GM04504 (cell line): ENCODE data around the gene CGNL1.

Experiments
- DNase-seq: peaks from one replicate; pipeline ENCODE4 v3.0.0-alpha.2; 2012; ENCODE audit warnings: low read depth

Gene CGNL1

DNA sequence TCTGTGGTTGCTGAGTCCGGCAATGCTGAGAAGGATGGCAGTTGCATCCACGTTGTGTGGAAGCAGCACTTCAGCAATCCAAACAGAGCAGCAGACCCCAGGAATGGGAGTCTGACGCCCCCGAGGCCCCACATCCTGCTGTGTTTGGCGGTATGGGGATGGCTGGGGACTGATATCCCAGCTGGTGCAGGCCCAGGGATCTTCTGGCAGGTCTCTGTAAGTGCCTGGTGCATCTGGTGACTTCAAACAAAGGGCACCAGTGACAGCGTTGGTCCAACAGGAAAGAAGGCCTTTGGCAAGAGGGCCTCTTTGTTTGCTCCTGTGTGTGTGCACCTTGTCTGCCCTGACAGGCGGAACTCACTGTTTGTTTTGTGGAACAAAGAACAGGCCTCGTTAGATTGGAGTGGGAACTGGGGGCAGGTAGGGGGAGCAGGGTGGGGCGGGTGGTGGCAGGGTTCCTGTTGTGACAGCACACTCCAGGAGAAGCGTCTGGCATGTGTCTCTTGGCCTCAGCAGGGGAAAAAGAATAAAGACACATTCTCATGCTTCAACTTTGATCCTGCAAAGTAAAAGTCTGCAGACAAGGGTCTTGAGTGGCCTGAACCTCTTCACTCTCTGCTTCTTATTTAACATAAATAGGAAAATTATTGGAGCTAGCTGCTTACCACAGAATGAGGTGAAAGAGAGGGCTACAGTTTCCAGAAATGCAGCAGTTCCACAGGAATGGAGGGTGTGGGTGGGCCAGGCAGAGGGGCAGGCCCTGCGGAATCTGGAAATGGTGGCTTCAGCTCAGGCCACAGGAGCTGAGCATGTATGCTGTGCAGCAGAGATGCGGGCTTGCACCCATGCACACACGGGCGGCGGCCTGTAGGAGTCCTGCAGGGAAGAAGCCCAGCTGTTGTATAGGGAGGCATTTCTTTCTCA is 120.9 kb downstream of the CGNL1 start:
- DNase-seq, result no peak

DNA sequence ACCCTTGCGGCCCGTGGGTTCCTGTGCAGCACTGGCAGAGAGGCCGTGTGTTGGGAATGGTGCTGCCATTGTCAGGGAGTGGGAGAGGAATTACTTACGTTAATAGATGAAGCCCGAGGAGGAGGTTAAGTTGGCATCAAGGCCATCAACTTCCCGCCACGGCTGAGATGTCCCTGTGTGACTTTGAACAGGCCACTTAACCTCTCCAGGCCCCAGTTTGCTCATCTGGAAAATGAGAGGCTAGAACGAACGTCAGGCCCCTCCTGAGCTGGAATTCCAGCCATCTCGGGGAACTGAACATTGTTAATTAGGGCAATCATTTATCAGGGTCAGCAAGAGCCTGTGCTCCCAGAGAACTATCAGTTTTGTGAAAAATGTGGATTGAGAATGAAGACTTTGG is 124.0 kb downstream of the CGNL1 start:
- no peak for DNase-seq

DNA sequence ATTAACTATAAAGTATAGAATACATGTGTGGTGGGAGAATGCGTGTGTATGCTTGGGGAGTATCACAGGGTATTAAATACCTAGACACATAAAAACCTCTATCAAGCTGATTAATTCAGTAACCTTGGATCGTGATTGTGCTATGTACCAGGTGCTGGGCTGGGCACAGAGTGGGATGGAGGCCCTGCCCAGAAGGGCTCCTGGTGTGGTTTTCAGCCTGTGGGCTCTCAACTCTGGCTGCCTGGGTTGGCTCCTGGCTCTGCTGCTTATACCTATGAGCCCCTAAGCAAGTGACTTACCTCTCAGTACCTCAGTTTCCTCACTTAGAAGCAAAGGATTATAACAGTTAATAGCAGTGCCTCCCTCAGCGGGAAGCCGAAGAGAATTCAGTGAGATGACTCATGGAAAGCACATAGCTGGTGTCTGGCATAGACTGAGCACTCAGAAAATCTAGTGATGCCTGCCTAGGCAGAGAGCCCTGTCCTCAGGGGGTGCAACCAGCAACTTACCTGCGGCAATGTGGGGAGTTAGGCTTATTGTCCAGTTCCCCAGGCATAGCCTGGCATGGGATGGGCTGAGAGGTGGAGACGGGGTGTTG is 124.8 kb downstream of the CGNL1 start:
- no peak for DNase-seq

DNA sequence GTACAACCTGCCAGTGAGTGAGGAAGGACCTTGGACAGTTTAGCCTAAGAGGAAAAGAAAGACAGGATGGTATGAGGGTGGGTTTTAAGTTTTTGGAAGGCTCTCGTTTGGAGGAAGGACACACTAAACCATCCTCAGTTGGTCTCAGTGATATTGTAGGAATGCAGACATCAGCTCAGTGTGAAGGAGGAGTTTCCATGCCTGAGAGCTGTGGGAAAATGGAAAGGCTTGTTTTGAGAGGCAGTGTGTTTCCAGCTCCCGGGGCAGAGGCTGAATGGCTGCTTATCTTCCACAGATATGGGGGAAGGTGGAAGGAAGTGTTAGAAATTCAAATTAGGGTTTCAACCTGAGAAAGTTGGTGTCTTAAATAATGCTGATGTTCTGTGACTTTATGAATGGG is 125.8 kb downstream of the CGNL1 start:
- no peak for DNase-seq

DNA sequence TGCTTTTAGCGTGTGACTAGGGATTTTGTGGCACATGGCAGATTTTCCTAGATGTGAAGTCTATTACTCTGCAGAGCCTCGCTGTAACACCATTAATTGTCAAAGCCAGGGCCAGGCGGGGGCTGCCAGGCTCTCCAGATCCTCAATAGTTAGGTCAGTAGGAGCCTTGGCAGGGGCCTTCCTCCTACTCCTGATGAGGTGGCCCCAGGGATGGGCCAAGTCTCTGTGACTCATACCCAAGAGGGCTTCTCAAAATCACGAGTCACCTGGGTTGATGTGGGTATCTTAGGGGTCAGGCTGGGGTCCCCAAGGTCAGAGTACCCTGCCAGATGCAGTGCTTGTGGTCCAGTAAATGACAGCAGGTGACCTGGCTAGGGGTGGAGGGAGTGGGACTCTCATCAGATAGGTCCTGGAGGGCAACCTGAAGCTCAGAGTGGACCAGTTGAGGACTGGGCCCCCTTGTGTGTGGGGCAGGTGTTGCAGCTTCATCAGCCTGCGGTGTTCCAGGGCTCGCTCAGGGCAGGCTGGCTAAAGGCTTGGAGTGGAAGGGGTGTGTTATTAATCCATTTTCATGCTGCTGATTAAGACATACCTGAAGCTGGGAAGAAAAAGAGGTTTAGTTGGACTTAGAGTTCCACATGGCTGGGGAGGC is 126.9 kb downstream of the CGNL1 start:
- no peak for DNase-seq

DNA sequence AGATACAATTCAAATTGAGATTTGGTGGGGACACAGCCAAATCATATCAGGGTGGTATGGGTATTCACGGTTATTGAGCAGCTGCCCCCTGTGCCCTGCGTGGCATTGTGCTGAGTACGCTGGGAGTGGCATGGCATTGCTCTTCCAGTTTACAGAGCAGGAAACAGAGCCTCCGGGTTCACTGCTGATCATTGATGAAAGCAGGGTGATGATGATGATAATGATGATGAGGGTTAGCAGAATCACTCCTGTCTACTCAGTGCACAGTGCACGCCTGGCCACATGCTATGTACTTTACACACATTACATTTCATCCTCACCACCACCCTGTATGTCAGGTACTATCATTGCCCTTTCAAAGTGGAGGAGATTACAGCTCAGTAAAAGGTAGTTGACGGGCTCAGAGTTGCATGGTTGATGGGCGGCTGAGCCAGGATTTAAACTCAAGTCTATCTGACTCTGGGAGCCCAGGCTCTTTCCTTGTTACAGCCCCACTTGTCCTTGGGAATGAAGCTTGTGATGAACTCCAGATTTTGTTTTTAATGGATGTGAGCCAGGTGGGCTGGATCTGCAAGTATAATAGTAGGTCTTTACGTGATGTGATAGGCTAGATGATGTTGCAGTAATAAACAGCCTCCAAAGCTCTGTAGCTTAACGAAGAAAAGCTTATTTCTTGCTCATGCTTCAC is 127.8 kb downstream of the CGNL1 start:
- no peak for DNase-seq

DNA sequence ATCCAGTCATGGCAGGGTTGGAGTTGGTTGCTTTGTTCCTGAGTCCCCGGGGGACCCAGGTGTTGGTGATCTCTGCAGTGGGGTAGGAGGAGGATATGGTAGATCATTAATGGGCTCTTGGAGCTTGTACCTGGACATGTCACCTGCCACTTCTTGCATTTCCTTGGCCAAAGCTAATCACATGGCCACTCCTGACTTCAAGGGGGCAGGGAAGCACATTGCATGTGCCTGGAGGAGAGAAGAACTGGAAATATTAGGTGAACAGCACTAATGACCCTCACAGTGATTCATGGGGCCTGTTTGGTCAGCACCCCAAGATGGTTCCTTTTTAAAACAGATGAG is 128.3 kb downstream of the CGNL1 start:
- no peak for DNase-seq

DNA sequence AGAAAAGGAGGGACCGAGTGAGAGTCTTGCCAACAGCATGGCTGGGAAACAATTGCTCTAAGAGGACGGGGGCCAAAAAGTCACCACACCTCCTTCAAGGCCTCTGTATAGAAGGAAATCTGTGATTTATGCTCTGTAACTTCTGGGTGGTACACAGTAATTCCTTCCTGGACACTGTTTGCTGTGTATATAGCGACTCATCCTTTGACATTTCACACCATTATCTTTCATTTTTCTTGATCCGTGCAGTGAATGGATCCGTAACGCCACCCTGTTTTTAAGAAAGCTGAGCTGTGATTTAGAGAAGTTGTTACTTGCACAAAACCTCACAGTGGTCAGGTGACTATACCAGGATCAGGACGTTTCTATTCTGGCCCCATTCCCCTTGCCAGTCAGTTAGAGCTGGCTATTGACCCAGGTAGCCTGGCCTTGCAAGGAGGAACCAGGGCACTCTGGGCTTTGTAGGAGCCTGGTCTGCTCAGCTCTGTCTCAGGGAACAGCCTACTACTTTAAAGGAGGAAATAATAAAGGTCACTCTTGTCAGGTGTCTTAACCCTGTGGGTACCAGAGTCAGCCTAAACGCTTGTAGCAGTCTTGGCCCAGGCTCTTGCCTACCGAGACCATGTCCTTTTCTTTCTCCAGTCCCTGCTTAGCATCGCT is 128.9 kb downstream of the CGNL1 start:
- no peak for DNase-seq

DNA sequence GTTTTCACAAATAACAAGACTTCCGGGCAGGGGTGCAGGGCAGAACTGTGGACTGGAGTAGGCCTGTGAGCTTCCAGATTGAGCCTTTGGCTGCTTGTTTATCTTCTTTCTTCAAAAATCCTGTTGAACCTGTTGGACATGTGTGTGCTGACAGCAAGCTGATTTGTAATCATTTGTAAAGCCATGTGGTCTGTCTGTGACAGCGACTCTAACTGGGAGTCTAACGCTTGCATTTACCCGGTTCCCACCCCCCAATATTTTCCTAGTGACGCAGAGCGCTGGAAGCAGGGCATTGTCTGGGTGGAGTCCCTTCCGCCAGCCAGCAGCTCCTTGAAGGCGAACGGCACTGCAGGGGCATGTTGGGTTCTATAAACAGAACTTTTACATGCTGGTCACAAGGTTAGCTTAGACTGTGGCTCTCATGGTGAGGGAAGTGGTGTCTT is 129.7 kb downstream of the CGNL1 start:
- peak; percentile 23 for DNase-seq

DNA sequence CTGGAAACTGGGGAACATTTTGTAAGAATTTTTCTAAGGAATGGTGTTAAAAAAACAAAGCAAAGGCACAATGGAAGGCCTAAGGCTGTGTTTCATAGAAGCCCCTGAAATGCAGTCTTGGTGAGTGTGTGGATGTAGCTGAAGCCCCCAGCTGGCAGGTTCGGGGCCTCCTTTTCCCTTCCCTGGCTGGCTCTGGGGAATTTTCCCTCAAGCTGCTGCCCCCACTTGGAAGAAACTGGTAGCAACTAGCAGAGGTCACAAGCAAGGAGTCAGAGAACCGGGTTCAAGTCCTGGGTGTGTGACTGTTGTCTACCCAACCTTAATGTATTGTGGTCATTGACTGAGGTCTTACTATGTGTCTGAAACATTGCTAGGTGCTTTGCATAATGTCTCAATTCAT is 130.1 kb downstream of the CGNL1 start:
- DNase-seq, result no peak

DNA sequence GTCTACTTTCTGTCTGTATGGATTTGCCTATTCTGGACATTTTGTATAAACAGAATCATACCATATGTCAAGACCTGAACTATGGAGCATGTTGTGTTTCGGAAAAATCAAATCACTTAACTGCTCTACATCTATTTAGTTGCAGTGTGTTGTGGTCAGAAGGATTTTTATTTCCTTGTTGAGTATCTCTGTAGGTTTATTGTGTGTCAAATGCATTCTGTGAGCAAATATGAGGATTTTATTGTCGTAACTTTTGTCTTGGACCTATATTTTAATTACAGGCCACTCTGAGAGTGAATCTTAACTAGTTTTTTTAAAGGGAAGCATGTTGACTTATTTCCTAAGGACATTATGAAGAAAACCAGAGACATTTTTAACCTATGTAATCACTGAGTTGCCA is 130.8 kb downstream of the CGNL1 start:
- no peak for DNase-seq

DNA sequence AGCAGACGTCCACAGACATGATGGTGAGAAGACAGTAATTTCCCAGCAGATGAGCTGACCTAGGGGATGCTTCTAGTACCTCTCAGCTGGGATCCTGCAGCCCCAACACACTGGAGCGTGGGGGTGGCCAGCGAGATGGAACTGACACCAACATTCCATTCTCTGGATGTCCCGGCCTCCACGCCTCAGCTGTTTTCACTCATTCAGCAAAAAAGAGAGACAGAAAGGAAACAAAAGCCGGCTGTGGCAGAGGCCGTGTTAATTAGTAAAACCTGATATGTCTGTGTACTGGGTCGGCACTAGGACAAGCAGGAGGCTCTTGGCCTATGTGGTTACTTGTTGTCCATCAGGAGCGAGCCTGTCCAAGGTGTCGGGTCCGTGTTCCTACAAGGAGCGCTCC is 132.8 kb downstream of the CGNL1 start:
- DNase-seq, result no peak

DNA sequence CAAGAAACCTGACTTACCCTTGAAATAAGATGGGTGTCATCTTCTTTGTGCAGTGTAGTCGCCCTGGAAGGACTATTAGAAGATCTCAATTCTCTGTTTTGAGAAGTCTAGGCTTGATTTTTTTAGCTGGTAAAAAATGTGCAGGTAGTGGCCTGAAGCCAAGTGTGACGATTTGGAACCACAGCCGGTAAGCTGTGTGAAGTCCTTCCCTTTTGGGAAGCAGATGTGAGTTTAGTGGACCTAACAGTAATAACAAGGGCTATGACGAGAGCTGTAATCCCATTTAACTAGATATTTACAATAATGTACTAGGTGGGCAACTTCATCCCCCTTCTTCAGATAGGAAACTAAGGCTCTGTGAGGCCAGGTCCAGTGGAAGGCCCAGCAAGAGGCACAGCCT is 133.7 kb downstream of the CGNL1 start:
- DNase-seq, result no peak

DNA sequence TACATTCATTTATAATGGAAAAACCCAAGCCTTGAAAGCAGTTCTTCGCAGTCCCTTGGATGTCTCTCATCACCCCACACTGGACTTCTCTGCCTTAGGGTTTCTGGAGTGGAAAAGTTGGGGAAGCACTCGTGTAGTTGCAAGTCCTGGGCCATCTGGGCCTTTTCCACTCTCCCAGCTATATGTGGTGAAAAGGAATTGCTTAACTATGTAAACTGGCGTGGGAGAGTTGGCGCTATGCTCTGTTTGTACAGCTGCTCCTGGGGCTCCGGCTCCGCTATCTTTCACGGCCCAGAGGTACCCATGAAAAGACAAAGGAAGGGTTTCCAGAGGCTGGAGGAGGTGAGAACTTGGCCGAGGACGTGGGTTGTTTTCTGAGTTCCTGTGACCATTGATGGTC is 134.3 kb downstream of the CGNL1 start:
- no peak for DNase-seq

DNA sequence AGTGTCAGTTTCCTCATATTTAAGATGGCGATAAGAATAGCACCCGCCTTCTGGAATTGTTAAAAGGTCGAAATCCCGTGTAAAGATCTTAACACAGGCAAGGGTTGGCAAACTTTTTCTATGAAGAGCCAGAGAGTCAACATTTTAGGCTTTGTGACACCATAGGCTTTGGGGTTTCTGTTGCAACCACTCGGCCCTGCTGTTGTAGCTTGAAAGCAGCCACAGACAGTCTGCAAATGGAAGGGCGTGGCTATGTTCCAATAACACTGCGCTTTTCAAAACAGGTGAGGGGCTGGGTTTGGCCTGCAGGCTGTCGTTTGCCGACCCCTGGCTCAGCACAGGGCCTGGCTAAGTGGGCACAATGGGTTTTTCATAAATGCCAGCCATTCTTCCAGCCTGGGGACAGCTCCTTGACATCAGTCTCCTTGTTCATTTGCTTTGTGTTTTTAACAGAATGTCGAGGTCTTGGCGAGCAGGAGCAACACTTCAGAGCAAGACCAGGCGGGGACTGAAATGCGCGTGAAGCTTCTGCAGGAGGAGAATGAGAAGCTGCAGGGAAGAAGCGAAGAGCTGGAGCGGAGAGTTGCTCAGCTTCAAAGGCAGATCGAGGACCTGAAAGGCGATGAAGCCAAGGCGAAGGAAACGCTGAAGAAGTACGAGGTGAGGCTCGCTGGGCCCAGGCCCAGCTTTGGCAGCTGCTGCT is 140.2 kb downstream of the CGNL1 start:
- DNase-seq, result no peak

DNA sequence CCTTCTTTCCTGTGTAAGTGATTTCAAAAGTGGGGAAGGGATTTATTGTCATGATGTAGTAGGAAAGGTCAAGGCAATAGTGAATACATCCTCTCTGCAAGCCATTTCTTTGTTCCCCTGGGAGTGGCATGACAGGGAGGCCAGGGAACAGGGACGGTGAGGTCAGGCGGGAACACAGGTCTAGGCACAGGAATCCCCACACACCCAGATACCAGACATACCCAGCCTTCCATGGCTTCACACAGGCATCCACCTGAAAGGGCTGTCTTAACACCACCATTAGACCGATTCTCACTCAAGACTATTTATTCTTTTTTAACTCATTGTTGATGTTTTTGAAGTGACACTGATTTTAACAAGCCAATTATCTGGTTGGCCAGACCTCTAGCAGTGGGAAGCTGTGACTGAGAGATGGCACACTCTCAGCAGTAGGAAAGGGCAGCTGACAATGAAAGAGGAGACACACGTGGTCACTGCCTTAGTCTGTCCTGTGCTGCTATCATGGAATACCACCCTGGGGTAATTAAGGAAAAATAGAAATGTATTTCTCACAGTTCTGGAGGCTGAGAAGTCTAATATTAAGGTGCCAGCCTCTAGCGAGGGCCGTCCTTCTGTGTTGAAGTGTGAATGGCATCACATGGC is 140.8 kb downstream of the CGNL1 start:
- DNase-seq, result no peak

DNA sequence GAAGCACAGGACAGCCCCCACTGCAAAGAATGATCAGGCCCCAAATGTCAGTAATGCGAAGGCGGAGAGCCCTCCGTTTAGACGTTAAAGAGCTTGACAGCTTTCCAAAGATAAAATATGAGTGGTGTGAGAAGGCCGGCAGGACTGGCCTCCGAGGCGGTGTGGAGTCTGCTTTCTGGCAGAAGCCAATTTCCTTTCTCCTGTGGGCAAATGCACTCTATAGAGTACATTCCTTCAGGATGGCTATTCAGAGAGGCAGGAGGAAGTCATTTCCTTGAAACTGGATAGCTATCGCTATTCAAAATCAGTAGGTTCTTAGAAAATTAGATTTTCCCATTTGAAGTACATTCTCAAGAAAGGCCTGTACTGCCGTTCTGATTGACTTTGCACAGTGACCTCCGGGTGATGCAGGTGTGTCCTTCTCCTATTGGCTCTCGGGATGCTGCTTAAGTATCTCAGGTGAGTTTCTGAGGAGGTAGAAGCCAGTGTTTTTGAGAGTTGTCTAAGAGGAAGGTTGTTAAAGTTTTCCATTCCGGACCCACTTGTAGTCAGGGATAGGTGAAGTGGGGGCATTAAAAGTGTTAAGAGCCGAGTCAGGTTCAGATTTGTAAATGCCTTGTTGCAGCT is 142.6 kb downstream of the CGNL1 start:
- DNase-seq, result no peak

DNA sequence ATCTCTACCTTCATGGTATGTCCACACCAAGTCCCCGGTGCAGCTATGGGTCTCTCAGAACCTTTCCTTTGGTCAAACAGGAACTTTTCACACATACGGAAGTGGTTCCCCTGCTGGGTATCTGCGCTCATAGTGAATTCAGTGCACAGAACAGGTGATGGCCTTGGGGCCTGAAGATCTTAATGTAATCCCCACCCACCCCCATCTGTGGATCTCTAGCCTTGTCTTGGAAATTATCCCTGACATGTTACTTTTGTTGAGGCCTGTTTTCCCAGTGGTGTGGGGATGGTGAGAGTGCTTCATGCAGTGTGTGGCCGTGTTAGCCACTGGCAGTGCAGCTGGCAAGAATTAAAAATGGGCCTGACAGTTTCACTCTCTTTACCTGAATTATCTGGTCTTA is 143.5 kb downstream of the CGNL1 start:
- DNase-seq, result no peak

DNA sequence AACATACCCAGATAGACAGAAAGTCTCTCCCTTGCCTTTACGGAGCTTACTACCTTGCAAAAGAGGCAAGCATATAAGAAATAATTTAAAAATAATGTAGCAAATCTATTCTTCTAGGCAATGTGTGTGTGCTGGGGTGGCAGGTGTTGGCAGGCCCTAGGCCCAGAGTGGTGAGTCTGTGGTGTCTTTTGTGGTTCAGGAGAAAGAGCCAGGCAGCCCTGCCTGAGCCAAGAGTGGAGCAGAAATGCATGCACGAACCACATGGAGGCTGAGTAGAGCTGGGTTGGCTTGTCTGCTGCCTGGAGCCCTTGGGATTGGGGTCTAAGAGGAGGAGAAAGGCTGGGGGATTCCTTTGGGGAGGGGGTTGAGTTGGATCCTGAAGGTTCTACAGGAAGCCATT is 145.2 kb downstream of the CGNL1 start:
- DNase-seq, result no peak

DNA sequence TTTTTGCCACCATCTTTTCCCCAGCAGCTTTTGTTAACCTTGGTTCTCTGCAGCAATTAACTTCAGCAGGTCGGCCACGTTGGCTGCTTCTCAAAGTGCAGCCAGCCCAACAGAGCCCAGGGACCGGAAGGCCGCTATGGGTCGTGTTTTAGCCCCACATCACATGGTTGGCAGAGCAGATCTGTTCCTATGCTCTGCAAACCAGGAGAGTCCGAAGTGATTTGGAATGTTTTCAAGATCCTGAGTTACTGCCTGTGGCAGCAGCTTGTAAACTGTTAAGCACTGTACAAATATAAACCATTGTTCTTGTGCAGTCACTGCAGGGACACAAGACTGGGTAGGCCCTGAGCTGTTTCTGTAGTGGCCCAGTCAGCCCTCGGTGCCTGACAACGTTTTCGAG is 145.8 kb downstream of the CGNL1 start:
- no peak for DNase-seq

DNA sequence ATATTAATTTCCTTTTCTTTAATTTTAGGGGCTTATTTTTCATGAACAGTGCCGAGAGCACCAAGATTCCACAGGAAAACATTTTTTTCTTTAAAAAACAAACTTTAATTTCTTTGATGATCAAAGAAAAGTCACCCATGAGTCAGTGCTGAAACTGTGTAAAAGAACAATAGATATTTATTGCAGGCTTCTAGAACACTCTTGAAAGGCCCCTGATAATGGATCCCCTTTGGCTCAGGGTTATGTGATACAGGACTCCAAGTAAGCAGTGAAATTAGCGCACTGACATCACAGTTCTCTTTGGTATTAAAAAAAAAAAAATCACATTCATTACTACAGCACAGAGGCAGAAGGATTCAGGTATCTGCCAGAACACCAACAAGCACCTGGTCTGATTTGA is 149.3 kb downstream of the CGNL1 start:
- no peak for DNase-seq
